Aorta (tissue), 5 donors: ENCODE results near the gene XPOT. TPM values are rescaled to one million over a fixed set of nuclear protein-coding genes. Genes with fewer than 3 reads are reported as not detected.

Source experiments
- ATAC-seq: fragments of 200-7000 bp; cut with Tn5 transposase; one replicate; pipeline ENCODE4 v1.9.1; 2022; ENCODE audit warnings: moderate library complexity; ENCODE audit not compliant: low FRiP score
- DNase-seq, 2 donors: peaks; one replicate each; pipeline ENCODE4 v3.0.0-alpha.2; 2020
- H3K27ac ChIP-seq, 2 donors: one replicate each; pipeline ENCODE4 v1.5.1; 2013; ENCODE audit warnings: low read length in 2 of 2, mild to moderate bottlenecking in 2 of 2, moderate library complexity in 2 of 2, control low read depth in 1 of 2, inconsistent platforms in 1 of 2, low read depth in 1 of 2
- H3K27me3 ChIP-seq, 2 donors: one replicate each; pipeline ENCODE4 v1.6.1; 2013; ENCODE audit warnings: control low read depth in 1 of 2, low read length in 1 of 2, mild to moderate bottlenecking in 1 of 2, moderate library complexity in 1 of 2; ENCODE audit not compliant: insufficient read depth in 2 of 2, control insufficient read depth in 1 of 2
- H3K36me3 ChIP-seq, 2 donors: one replicate each; pipeline ENCODE4 v1.6.1; 2013; ENCODE audit warnings: control low read depth in 1 of 2, low read length in 1 of 2, mild to moderate bottlenecking in 1 of 2; ENCODE audit not compliant: insufficient read depth in 2 of 2, control insufficient read depth in 1 of 2
- H3K4me1 ChIP-seq, 2 donors: one replicate each; pipeline ENCODE4 v1.6.1; 2013; ENCODE audit warnings: low read length in 2 of 2, control low read depth in 1 of 2, mild to moderate bottlenecking in 1 of 2, moderate library complexity in 1 of 2; ENCODE audit not compliant: insufficient read depth in 2 of 2, control insufficient read depth in 1 of 2
- H3K4me3 ChIP-seq, 2 donors: one replicate each; pipeline ENCODE4 v1.5.1; 2013; ENCODE audit warnings: low read length in 2 of 2, control low read depth in 1 of 2, mild to moderate bottlenecking in 1 of 2
- H3K9me3 ChIP-seq: one replicate; pipeline ENCODE4 v1.6.1; 2013; ENCODE audit warnings: mild to moderate bottlenecking, low read length; ENCODE audit not compliant: control insufficient read depth
- WGBS, 2 donors: extraction: QIAGEN DNeasy Blood & Tissue Kit; methylation state at CpG; one replicate each; pipeline ENCODE4 v1.1.7; 2013; 5-methylcytosine and 5-hydroxymethylcytosine counted together
- intact Hi-C, 2 donors: fragments of 100-400 bp; cut with DNase I; formaldehyde crosslinking; loops; one replicate each; pipeline versions ENCODE4 v1.14.2 to v1.15.0; 2022
- polyA plus RNA-seq, 2 donors: library from polyadenylated mRNA; stranded (reverse); fragments of 200-250 nt; gene quantifications; one replicate each; pipeline ENCODE4 v1.2.3, GENCODE V29; 2013
- total RNA-seq, 2 donors: library from RNA; stranded (reverse); fragmentation: NEBNext Ultra II Directional; extraction: Animal tissue kit (Norgen Biotek cat#: 25700); gene quantifications; one replicate each; pipeline ENCODE4 v1.2.1, GENCODE V29; 2021
- donor health status: healthy with polysubstance abuse.
- donor health status: Bipolar disorder and iron deficiency.
- donor health status: DM: no; HTN: no; CAD: no.
- donor health status: DM: no; HTN: no; CAD: no.
- donor health status: DM: yes; HTN: yes; CAD: no.

Gene XPOT
- total and polyA plus RNA-seq, 4 donors, result 18.2 to 53.9 (median 36.3) TPM

DNA sequence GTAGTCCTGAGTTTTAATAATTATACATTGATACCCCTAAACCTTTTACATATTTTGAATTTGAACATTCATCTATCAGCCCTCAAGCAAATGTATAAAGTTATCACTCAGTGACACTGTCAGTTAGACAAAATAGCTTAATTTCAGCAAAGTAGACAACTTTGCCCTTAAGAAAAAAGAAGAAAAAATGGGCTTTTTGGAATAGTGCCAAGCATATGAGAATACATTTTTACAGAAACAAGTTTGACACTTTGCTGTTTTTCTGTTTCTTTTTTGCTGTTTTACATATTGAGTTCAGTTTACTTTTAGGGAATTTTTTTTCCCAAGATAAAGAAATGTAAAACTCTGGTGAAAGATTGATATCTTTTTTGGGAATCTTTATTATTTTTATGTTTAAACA is 62.0 kb downstream of the XPOT start:
- intact Hi-C loops, result no loop called here
- H3K36me3 ChIP-seq, result peaks cover 2 to 4% of the 10 kb centered on the region in 2 donors
- ATAC-seq, result no peak
- no peaks in the 10 kb centered on the region for H3K9me3 ChIP-seq
- H3K4me3 ChIP-seq, result no peak overlapping the region
- DNase-seq, result no peak
- H3K27me3 ChIP-seq, result no peaks in the 10 kb centered on the region
- no peaks in the 10 kb centered on the region for H3K4me1 ChIP-seq
- H3K27ac ChIP-seq, result no peak overlapping the region

GRCh38 chr12:64468966-64469365 is 64.8 kb downstream of the XPOT start:
- Histone ChIP-seq H3K27me3 (no peaks in the 10 kb centered on the region), H3K36me3 (peaks cover 0 to 6% of the 10 kb centered on the region in 2 donors), H3K27ac (no peak overlapping the region), H3K4me1 (no peaks in the 10 kb centered on the region), H3K9me3 (no peaks in the 10 kb centered on the region), H3K4me3 (no peak overlapping the region)
- WGBS, 2 donors, result 58 to 63% methylated on average over 5 of the region's 5 CpGs
- no peak for DNase-seq
- no peak for ATAC-seq
- intact Hi-C loops, result no loop called here

DNA sequence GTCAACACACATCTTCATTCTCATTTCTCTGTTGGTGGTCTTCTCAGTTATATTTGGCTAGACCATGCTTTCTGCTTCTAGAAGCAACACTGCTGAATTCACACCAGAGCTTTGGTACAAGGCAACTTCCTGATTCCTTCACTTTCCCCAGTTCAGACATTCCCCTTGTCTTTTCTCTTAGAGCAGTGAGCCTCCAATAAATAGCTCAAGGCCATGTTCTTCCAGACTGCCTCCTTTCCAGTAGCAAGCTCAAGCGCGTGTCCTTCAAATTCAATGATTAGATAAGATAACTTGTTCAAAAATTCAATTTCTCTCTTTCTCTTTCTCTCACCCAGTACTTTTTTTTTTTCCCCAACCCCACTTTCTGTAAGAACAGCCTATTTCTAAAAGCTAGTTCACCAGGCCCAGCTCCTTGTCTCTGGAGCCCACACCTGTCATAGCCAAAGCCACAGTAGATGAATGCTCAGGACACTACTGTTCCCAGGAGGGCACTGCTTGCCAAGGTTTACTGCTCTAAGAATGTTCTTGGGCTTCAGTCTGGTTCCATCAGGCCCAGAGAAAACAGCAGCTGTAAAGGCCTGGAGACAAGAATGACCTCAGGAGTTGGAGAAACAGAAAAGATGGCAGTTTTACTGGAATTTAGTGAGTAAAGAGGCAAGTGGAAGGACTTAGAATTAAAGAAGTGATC is 65.4 kb downstream of the XPOT start:
- Histone ChIP-seq H3K4me1 (no peaks in the 10 kb centered on the region), H3K27me3 (no peaks in the 10 kb centered on the region), H3K36me3 (peaks cover 0 to 6% of the 10 kb centered on the region in 2 donors), H3K9me3 (no peaks in the 10 kb centered on the region), H3K4me3 (no peak overlapping the region), H3K27ac (peak overlapping the region in 1 of 2 donors; percentile 17)
- DNase-seq (no peak), ATAC-seq (no peak)
- 72 to 86% methylated on average over 2 of the region's 2 CpGs for WGBS, 2 donors
- intact Hi-C loops, result no loop called here

GRCh38 chr12:64470495-64470894 is 66.3 kb downstream of the XPOT start:
- WGBS, 2 donors, result 61 to 63% methylated on average over 2 of the region's 2 CpGs
- no peak for DNase-seq
- H3K27ac ChIP-seq, result no peak overlapping the region
- H3K27me3 ChIP-seq, result no peaks in the 10 kb centered on the region
- H3K36me3 ChIP-seq, result peaks cover 2 to 6% of the 10 kb centered on the region in 2 donors
- H3K4me3 ChIP-seq, result no peak overlapping the region
- H3K9me3 ChIP-seq, result no peaks in the 10 kb centered on the region
- no peaks in the 10 kb centered on the region for H3K4me1 ChIP-seq
- intact Hi-C loops, result no loop called here
- ATAC-seq, result no peak

DNA sequence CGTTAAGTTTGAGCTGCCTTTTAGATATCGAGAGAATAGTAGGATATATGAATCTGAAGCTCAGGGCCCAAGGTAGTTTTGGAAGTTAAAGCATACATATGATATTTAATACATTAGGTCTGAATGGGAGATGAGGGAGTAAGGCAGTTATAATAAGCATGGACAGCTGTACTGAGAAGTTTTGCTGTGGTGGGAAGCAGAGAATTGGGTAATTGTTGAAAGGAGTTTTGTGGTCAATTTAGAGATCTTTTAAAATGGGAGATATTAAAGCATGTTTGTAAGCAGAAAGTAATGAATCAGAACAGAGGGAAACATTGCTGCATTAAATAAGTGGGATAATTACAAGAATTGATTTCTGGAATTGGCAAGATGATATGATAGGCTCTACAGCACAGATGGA is 69.0 kb downstream of the XPOT start:
- Histone ChIP-seq H3K4me1 (no peaks in the 10 kb centered on the region), H3K27me3 (no peaks in the 10 kb centered on the region), H3K4me3 (no peak overlapping the region), H3K27ac (no peak overlapping the region), H3K36me3 (peaks cover 5 to 6% of the 10 kb centered on the region in 2 donors), H3K9me3 (no peaks in the 10 kb centered on the region)
- WGBS, 2 donors, result 93 to 94% methylated on average over 2 of the region's 2 CpGs
- ATAC-seq (no peak), DNase-seq (no peak)
- intact Hi-C loops, result no loop called here

GRCh38 chr12:64475518-64475917 is 71.3 kb downstream of the XPOT start:
- H3K36me3 ChIP-seq, result peaks cover 4 to 5% of the 10 kb centered on the region in 2 donors
- ATAC-seq, result no peak
- no peak for DNase-seq
- H3K4me1 ChIP-seq, result no peaks in the 10 kb centered on the region
- intact Hi-C loops, result no loop called here
- no peak overlapping the region for H3K4me3 ChIP-seq
- H3K27ac ChIP-seq, result no peak overlapping the region
- no peaks in the 10 kb centered on the region for H3K9me3 ChIP-seq
- WGBS, 2 donors, result 97 to 99% methylated on average over 4 of the region's 4 CpGs
- no peaks in the 10 kb centered on the region for H3K27me3 ChIP-seq

DNA sequence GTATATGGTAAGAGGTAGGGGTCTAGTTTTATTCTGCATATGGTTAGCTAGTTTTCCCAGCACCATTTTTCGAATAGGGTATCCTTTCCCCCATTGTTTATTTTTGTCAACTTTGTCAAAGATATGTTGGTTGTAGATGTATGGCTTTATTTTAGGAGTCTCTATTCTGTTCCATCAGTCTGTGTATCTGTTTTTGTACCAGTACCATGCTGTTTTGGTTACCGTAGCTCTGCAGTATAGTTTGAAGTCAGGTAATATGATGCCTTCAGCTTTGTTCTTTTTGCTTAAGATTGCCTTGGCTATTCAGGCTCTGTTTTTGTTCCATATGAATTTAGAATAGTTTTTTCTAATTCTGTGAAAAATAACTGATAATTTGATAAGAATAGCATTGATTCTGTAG is 72.7 kb downstream of the XPOT start:
- ATAC-seq (no peak), DNase-seq (no peak)
- Histone ChIP-seq H3K36me3 (peaks cover under 1 to 5% of the 10 kb centered on the region in 2 donors), H3K27ac (no peak overlapping the region), H3K27me3 (no peaks in the 10 kb centered on the region), H3K4me3 (no peak overlapping the region), H3K4me1 (no peaks in the 10 kb centered on the region), H3K9me3 (no peaks in the 10 kb centered on the region)
- intact Hi-C loops, result no loop called here
- WGBS, 2 donors, result 97 to 100% methylated on average over 2 of the region's 2 CpGs

DNA sequence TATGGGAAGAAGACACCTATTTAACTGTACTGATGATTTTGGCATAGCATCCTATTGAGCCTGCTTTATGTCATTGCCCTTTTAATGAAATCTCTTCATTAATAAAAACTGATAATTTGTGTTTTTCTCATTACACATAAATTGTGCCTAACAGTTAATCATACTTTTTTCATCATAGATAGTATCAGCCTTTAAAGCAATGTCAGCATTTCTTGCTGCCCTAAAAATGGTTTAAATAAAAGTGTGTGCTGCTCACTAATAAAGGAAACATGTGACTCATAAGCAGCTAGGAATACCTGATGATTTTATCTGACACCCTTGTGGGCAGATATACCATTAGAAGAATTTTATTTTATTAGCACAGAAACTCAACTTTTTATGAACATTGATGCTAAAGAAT is 74.5 kb downstream of the XPOT start:
- ATAC-seq, result no peak
- Histone ChIP-seq H3K4me3 (no peak overlapping the region), H3K36me3 (peaks cover 0 to 5% of the 10 kb centered on the region in 2 donors), H3K4me1 (no peaks in the 10 kb centered on the region), H3K27me3 (no peaks in the 10 kb centered on the region), H3K9me3 (no peaks in the 10 kb centered on the region), H3K27ac (no peak overlapping the region)
- no peak for DNase-seq
- intact Hi-C loops, result no loop called here

DNA sequence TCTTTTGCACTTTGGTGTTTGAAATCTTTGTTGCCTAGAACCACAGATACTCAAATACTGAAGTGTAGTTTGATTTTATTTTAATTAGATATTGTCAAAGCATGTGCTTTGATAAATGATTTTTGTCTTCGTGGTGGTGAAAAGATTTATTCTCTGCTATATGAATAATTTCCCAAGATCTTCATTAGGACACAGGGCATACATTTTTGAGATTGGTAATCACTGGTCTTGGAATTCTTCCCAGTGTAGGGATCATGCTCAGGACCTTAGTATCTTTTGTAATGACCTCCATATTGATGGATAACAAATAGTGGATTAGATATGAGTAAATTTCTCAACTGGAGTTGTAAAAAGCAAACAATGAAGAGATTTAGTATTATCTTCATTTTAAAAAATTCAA is 76.0 kb downstream of the XPOT start:
- Histone ChIP-seq H3K4me3 (no peak overlapping the region), H3K27me3 (no peaks in the 10 kb centered on the region), H3K36me3 (peaks cover 0 to 5% of the 10 kb centered on the region in 2 donors), H3K4me1 (no peaks in the 10 kb centered on the region), H3K27ac (no peak overlapping the region), H3K9me3 (no peaks in the 10 kb centered on the region)
- DNase-seq, result no peak
- intact Hi-C loops, result no loop called here
- no peak for ATAC-seq
- WGBS, 2 donors, result 77 to 93% methylated on average over 1 of the region's 1 CpG
